Stomach (tissue), 4 donors: ENCODE results near the gene NAGPA.

ENCODE experiments used
- CTCF ChIP-seq, 7 experiments: fragments of 450-650 bp in 4 of 7; fragments of 200-600 bp in 3 of 7; sonication (generic) in 3 of 7; IDR thresholded peaks; one replicate each; pipeline ENCODE4 v1.5.1; 2016 to 2019; ENCODE audit warnings: antibody characterized with exemption in 7 of 7, control low read depth in 2 of 7, mild to moderate bottlenecking in 1 of 7
- POLR2A ChIP-seq, 4 donors: fragments of 450-650 bp; IDR thresholded peaks; one replicate each; pipeline ENCODE4 v1.6.1; 2016; ENCODE audit warnings: antibody characterized with exemption in 4 of 4, control low read depth in 2 of 4, mild to moderate bottlenecking in 1 of 4, moderate library complexity in 1 of 4

GRCh38 chr16:5046914-5047313 lies 13.2 kb upstream of the NAGPA start:
- TF ChIP-seq CTCF (IDR thresholded peaks at IDR 0.05), result no peak
- no peak for TF ChIP-seq POLR2A (IDR thresholded peaks at IDR 0.05)
